HT-29 (cell line): ENCODE data around the gene TIMM10. TPM values are rescaled to one million over a fixed set of nuclear protein-coding genes. Genes with fewer than 3 reads are reported as not detected.

Experiments
- DNase-seq: peaks from one replicate; pipeline ENCODE4 v3.0.0-alpha.2; 2015; ENCODE audit warnings: low spot score
- total RNA-seq: library from RNA; depleted of rRNA; stranded (reverse); fragments of >200 nt; shearing (Covaris generic); gene quantifications from 2 replicates; pipeline ENCODE4 v1.2.3, GENCODE V29; 2014

The TIMM10 gene
- total RNA-seq, 1 experiment from 2014 or later, result 143 TPM

GRCh38 chr11:57504511-57504910, 26.0 kb downstream of the TIMM10 start:
- no peak for DNase-seq

DNA sequence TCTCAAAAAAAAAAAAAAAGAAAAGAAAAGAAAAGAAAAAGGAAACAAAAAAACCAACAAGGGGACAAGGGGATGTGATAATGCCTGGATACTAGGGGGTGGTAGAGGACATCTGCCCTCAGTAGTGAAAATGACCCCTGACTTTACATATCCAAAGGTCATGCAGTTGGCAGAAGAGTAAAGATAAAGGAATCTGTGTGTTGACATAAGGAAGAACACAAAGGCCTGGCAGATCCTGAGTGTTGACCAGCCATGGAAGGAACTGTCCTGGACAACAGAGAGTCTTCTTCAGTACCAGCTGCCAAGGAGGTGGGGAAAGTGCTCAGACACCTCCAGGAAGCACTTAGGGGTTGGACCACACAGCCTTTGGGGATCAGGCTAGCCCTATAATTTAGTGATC, 27.7 kb downstream of the TIMM10 start:
- DNase-seq, result no peak

DNA sequence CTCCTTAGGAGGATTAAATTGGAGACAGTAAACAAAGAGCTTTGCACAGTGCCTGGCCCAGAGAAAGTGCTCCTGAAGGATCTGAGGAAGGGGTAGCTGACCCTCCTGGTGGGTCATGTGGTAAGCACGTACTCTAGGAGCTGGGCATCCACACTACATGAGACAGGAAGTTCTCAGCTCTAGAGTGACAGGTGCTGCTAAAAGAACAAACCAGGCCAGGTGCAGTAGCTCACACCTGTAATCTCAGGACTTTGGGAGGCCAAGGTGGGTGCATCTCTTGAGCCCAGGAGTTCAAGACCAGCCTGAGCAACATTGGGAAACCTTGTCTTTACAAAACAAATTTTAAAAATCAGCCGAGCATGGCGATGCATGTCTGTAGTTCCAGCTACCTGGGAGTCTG, 28.2 kb downstream of the TIMM10 start:
- DNase-seq, result no peak

- DNase-seq, result no peak
These were observed 28.6 kb downstream of the TIMM10 start for GRCh38 chr11:57501953-57502352.

- no peak for DNase-seq
These were observed 29.6 kb downstream of the TIMM10 start for GRCh38 chr11:57500926-57501325.

DNA sequence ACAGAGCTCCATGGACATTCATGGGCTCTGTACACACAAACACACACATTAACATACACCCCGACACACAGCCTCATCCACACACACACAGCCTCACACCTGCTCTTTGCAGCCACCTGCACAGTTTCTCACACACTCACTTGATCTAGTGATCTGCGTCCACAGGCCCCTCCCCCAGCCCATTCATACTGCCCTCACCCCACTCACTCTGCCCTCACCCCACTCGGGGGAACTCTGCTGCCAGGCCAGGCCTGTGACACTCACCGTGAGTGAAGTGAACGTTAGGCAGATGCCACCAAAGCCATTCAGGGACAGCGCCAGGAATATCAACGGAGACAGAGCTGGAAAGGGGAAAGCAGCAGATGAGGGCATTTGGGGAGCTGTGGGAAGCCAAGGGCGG, 30.0 kb downstream of the TIMM10 start:
- no peak for DNase-seq

- DNase-seq, result no peak
These were observed 30.5 kb downstream of the TIMM10 start for GRCh38 chr11:57499983-57500461.

DNA sequence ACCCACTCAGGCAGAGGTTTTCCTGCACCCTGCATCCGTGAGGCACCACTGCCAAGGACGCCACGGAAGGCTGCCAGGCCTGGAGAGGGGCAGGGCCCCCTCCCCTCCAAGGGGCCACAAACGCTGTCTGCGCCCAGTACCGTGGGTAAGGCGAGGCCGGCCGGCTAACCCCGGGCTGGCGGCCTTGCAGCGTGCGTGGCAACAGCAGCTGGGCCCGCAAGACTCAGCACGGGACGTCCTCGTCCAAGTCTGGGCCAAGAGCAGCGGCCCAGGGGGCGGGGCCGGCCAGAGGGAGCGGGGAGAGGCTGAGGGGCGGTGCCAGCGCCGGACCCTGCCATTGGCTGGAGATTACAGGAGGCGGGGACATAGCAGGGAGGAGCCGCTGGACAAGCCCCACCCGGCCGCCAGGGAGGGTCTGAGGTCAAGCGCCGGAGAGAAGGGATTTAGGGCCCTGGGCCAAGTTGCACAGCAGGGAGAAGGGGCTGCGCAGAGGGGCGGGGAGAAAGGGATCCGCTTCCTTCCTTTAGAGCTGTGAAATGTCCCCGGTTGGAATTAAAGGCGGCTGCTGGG, 31.1 kb downstream of the TIMM10 start:
- DNase-seq, result peak; percentile 95

GRCh38 chr11:57498540-57498939, 32.0 kb downstream of the TIMM10 start:
- DNase-seq, result no peak

DNA sequence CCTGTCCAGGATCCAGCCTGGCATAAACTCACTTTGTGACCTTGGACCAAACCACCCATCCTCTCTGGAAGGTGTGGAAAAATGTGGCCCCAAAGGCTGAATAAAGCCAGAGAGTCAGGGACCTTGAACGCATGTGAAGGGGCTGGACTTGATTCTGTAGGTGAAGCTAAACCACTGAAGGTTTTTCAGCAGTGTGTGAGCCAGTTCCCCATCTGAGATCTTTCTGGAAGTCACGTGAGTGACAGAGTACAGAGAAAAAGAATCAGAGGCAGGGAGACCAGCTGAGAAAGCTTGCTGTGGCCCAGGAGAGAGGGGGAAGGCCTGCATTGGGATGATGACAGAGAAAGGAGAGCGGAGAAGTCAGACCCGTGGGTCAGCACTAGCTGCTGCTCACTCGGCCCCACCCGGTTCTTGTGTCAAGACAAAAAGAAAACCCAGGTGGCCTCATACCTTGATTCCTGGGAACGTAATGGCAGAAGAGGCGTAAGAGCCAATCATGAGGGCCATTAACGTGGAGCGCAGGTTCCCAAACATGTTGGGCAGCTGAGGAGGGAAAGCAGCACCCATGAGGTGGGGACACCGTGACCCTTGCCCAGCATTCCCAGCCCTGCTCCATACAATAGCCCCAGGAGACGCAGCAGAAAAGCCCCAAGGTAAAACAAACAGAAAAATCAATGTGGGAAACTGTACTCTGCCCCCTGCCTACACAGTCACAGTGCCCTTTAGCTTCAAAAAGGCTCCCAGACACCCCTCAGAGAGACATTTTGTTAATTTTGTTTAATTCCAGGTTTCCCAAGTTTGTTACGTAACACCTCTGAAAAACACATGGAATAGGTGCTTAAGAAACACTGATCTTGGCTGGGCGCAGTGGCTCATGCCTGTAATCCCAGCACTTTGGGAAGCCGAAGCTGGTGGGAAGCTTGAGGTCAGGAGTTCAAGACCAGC, 33.0 kb downstream of the TIMM10 start:
- no peak for DNase-seq

DNA sequence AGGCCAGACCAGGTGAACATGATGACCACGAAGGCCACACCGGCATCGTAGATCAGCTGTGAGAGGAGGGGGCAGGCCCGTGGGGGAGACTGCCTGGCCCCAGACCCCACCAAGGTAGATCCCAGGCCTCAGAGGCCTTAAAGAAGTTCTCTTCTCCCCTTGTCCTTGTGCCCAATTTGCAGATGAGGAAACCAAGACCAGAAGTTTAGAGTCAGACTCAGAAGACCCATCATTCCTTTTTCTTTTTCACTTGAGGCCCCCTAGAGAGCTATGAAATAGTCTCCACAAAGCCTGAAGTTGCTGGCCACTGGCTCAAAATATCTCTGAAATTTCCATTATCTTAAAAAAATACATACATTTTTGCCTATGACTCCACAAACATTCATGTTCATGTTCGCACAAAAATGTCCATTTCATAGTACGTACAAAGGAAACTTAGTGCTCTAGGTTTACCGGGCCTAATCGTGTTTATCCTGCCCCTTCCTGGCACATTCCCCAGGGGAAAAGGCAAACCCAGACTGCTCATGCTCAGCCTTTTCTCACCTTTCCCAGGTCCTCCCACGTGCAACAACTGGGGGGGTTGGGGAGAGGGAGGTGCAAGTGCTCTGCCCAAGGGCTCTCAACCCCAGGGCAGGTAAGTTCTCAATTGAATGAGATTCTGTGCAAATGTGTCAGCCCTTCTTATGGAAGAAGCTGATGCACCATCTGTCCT, 34.3 kb downstream of the TIMM10 start:
- DNase-seq, result no peak

- peak; percentile 87 for DNase-seq
These were observed 36.7 kb downstream of the TIMM10 start for GRCh38 chr11:57493507-57494503.

GRCh38 chr11:57491371-57492061, 39.0 kb downstream of the TIMM10 start:
- peak; percentile 45 for DNase-seq

DNA sequence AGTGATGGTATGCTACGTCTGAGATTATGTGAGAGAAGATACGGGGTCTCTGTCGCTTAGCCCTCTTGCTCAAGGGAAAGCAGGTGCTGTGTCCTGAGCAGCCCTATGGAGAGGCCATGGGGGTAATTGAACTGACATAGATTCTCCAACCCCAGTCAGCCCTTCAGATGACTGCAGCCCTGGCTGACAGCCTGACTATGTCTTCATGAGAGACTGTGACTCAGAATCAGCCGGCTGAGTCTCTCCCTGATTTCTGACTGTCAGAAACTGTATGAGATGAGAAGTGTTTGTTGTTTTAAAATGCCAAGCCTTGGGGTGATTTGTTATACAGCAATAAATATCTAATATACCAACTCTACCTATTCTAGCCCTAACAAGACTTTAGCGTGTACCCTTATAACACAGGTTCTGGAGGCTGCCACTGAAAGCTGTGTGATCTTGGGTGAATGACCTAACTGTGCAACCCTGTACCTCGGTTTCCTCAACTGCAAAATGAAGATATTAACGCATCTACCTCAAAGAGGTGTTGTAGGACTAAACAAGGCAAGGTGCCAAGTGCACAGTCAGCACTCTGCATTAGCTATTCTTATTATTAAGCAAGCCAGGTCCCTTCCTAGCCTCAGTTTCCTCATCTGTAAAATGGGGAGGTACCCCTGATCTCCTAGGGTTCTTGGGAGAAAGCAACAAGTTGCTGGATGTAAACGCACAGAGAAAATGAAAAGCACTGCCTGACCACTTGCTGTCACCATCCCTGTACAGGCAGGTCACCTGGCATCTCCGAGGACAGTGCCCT, 39.9 kb downstream of the TIMM10 start:
- DNase-seq, result no peak

DNA sequence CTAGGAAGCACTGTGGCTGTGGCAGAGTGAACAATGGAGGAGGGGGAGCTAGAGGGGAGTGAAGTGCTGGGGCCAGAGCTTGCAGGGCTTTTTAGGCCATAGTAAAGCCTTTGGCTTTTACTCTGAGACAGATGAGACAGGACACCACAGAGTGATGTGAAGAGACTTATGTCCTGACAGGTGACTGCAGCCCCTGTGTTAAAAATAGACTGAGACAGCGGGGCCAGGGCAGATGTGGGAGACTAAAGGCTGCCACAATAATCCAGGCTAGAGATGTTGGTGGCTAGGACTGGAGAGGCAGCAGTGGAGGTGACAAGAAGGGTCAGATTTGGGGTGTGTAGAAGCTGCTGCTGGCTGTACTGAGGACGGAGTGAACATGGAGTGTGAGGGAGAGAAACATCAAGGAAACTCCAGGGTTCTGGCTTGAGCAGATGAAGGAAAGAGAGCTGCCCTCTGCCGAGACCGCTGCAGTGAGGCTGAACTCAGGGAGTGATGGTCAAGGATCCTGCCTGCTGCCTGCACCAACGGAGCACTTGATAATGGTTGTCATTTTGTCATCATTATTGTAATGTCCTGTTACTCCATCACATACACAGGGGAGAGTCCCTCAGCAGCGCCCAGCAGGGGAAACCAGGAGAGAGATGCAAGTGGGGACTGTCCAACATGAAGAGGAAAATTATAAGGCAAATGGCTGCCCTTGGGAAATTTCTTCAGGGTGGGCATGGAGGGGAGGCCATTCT, 42.5 kb downstream of the TIMM10 start:
- no peak for DNase-seq

DNA sequence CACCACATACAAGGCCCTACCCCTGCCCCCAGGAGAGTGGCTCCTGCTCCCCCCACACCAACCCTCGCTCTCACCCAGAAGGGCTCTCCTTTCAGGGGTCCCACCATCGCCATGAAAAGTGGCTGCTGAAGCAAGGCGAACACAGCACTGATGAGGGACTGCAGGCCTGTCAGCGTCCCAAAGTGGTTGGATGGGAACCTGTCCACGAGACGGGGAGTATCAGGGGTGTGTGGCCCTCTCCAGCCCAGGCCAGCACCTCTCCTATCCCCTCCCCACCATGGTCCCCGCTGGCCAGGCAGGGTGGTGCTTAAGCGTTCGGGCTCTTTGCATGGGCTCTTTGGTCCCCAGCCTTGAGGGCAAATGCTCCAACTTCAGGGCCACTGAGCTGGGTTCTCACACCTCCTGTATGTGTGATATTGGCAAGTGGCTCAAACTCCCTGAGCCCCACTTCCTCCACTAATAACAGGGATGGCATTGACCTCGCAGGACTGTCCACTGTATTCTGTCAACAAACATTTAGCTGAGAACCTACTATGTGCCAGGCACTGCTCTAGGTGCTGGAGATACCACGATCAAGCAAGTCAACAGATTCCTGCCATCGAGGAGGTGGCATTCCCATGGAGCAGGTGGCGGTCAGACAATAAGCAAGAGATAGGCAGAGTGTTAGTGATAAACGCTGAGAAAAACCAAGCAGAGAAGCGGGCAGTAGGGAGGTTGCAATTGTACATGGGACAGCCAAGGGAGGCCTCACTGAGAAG, 43.4 kb downstream of the TIMM10 start:
- no peak for DNase-seq

GRCh38 chr11:57485217-57485990, 45.1 kb downstream of the TIMM10 start:
- DNase-seq, result no peak
